Measurements from ENCODE around the gene P2RX5. TPM values are rescaled to one million over a fixed set of nuclear protein-coding genes. Genes with fewer than 3 reads are reported as not detected.

P2RX5 gene
- total and polyA plus RNA-seq, 2 experiments from 2014 or later = 7.5 to 13.6 TPM

DNA sequence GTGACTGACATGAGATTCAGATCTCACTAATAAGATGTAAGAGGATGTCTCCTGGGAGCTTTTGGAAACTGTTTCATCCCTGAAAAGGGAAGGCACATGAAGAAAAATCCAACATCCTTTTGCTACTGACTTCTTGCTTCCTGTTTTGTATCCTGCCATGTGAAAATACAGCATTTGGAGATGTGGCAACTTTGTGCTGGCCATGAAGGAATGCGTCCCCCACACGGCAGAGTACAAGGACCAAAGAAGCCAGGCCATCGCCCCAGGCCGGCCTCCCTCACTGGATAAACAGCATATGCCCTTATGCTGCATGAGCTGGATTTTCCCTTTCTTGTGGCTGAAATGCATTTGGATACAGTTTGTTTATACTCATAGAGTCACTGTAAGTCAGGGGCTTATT, 22.2 kb upstream of the P2RX5 start:
- H3K9me2 ChIP-seq (ENCODE audit: insufficient read depth) = no peaks in the 10 kb centered on the region
- no peak overlapping the region for H3K4me2 ChIP-seq
- peaks cover 58% of the 10 kb centered on the region for H3K36me3 Mint-ChIP-seq (ENCODE audit: low read depth)
- no peak overlapping the region for H3K27ac ChIP-seq (ENCODE audit: low read depth)
- H3K4me1 Mint-ChIP-seq = peaks cover 6% of the 10 kb centered on the region
- H3K4me1 ChIP-seq (ENCODE audit: insufficient read depth) = 0 out of 2 replicates have a peak, but pooled peaks cover 8% of the 10 kb centered on the region
- DNase-seq (ENCODE audit: low spot score) (no peak), ATAC-seq (no peak)
- no peaks in the 10 kb centered on the region; the same call in 1 of the 2 replicates for H4K20me1 ChIP-seq (replicated peaks; ENCODE audit: insufficient read depth)
- no peaks in the 10 kb centered on the region for H3K27me3 ChIP-seq (ENCODE audit: insufficient read depth)
- peaks cover 6% of the 10 kb centered on the region; the same call in 1 of the 2 replicates for H3K79me2 ChIP-seq (replicated peaks; ENCODE audit: insufficient read depth)
- H3K27ac Mint-ChIP-seq = no peak overlapping the region
- TF ChIP-seq, protein P1, sequence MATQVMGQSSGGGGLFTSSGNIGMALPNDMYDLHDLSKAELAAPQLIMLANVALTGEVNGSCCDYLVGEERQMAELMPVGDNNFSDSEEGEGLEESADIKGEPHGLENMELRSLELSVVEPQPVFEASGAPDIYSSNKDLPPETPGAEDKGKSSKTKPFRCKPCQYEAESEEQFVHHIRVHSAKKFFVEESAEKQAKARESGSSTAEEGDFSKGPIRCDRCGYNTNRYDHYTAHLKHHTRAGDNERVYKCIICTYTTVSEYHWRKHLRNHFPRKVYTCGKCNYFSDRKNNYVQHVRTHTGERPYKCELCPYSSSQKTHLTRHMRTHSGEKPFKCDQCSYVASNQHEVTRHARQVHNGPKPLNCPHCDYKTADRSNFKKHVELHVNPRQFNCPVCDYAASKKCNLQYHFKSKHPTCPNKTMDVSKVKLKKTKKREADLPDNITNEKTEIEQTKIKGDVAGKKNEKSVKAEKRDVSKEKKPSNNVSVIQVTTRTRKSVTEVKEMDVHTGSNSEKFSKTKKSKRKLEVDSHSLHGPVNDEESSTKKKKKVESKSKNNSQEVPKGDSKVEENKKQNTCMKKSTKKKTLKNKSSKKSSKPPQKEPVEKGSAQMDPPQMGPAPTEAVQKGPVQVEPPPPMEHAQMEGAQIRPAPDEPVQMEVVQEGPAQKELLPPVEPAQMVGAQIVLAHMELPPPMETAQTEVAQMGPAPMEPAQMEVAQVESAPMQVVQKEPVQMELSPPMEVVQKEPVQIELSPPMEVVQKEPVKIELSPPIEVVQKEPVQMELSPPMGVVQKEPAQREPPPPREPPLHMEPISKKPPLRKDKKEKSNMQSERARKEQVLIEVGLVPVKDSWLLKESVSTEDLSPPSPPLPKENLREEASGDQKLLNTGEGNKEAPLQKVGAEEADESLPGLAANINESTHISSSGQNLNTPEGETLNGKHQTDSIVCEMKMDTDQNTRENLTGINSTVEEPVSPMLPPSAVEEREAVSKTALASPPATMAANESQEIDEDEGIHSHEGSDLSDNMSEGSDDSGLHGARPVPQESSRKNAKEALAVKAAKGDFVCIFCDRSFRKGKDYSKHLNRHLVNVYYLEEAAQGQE (IDR thresholded peaks at IDR 0.05; ENCODE audit: unreplicated experiment) = no peak
- TF ChIP-seq, protein P2, sequence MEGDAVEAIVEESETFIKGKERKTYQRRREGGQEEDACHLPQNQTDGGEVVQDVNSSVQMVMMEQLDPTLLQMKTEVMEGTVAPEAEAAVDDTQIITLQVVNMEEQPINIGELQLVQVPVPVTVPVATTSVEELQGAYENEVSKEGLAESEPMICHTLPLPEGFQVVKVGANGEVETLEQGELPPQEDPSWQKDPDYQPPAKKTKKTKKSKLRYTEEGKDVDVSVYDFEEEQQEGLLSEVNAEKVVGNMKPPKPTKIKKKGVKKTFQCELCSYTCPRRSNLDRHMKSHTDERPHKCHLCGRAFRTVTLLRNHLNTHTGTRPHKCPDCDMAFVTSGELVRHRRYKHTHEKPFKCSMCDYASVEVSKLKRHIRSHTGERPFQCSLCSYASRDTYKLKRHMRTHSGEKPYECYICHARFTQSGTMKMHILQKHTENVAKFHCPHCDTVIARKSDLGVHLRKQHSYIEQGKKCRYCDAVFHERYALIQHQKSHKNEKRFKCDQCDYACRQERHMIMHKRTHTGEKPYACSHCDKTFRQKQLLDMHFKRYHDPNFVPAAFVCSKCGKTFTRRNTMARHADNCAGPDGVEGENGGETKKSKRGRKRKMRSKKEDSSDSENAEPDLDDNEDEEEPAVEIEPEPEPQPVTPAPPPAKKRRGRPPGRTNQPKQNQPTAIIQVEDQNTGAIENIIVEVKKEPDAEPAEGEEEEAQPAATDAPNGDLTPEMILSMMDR (conservative IDR thresholded peaks at IDR 0.05; ENCODE audit: low read depth in 2 of 2) = no peak
- no peak for TF ChIP-seq ZNF331 (CRISPR knock-in tag; IDR thresholded peaks at IDR 0.05; ENCODE audit: low read depth)
- TF ChIP-seq, protein P3, sequence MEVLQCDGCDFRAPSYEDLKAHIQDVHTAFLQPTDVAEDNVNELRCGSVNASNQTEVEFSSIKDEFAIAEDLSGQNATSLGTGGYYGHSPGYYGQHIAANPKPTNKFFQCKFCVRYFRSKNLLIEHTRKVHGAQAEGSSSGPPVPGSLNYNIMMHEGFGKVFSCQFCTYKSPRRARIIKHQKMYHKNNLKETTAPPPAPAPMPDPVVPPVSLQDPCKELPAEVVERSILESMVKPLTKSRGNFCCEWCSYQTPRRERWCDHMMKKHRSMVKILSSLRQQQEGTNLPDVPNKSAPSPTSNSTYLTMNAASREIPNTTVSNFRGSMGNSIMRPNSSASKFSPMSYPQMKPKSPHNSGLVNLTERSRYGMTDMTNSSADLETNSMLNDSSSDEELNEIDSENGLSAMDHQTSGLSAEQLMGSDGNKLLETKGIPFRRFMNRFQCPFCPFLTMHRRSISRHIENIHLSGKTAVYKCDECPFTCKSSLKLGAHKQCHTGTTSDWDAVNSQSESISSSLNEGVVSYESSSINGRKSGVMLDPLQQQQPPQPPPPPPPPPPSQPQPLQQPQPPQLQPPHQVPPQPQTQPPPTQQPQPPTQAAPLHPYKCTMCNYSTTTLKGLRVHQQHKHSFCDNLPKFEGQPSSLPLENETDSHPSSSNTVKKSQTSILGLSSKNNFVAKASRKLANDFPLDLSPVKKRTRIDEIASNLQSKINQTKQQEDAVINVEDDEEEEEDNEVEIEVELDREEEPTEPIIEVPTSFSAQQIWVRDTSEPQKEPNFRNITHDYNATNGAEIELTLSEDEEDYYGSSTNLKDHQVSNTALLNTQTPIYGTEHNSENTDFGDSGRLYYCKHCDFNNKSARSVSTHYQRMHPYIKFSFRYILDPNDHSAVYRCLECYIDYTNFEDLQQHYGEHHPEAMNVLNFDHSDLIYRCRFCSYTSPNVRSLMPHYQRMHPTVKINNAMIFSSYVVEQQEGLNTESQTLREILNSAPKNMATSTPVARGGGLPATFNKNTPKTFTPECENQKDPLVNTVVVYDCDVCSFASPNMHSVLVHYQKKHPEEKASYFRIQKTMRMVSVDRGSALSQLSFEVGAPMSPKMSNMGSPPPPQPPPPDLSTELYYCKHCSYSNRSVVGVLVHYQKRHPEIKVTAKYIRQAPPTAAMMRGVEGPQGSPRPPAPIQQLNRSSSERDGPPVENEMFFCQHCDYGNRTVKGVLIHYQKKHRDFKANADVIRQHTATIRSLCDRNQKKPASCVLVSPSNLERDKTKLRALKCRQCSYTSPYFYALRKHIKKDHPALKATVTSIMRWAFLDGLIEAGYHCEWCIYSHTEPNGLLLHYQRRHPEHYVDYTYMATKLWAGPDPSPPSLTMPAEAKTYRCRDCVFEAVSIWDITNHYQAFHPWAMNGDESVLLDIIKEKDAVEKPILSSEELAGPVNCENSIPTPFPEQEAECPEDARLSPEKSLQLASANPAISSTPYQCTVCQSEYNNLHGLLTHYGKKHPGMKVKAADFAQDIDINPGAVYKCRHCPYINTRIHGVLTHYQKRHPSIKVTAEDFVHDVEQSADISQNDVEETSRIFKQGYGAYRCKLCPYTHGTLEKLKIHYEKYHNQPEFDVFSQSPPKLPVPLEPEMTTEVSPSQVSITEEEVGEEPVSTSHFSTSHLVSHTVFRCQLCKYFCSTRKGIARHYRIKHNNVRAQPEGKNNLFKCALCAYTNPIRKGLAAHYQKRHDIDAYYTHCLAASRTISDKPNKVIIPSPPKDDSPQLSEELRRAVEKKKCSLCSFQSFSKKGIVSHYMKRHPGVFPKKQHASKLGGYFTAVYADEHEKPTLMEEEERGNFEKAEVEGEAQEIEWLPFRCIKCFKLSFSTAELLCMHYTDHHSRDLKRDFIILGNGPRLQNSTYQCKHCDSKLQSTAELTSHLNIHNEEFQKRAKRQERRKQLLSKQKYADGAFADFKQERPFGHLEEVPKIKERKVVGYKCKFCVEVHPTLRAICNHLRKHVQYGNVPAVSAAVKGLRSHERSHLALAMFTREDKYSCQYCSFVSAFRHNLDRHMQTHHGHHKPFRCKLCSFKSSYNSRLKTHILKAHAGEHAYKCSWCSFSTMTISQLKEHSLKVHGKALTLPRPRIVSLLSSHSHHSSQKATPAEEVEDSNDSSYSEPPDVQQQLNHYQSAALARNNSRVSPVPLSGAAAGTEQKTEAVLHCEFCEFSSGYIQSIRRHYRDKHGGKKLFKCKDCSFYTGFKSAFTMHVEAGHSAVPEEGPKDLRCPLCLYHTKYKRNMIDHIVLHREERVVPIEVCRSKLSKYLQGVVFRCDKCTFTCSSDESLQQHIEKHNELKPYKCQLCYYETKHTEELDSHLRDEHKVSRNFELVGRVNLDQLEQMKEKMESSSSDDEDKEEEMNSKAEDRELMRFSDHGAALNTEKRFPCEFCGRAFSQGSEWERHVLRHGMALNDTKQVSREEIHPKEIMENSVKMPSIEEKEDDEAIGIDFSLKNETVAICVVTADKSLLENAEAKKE (CRISPR knock-in tag; IDR thresholded peaks at IDR 0.05) = no peak
- H3K9me3 Mint-ChIP-seq = no peaks in the 10 kb centered on the region; the same call in 2 of the 3 replicates
- no peak overlapping the region for H3K4me3 Mint-ChIP-seq
- H3F3A ChIP-seq (replicated peaks; ENCODE audit: low read depth) = peaks cover 4% of the 10 kb centered on the region; the same call in 1 of the 2 replicates
- peaks cover 1% of the 10 kb centered on the region for H3K27me3 Mint-ChIP-seq (ENCODE audit: insufficient read depth, low read depth, poor library complexity)
- no peak overlapping the region for H2AFZ ChIP-seq
- H3K36me3 ChIP-seq (ENCODE audit: insufficient read depth) = peaks cover 22% of the 10 kb centered on the region
- H3K4me3 ChIP-seq = no peak overlapping the region

All from GM23338 (cell line).